Psoas muscle (tissue), 8 donors: ENCODE measurements around the gene PHF3. TPM values are rescaled to one million over a fixed set of nuclear protein-coding genes. Genes with fewer than 3 reads are reported as not detected.

Experiments used
- ATAC-seq, 4 donors: fragments of 200-7000 bp; cut with Tn5 transposase; one replicate each; pipeline ENCODE4 v1.9.1; 2020; ENCODE audit warnings: moderate library complexity in 3 of 4, mild to moderate bottlenecking in 2 of 4
- DNase-seq, 2 donors: peaks; one replicate each; pipeline ENCODE4 v3.0.0-alpha.2; 2020
- H3K27ac ChIP-seq: fragments of 200-600 bp; one replicate; pipeline ENCODE4 v1.8.0; 2022
- H3K27me3 ChIP-seq, 3 donors: fragments of 200-600 bp in 1 of 3; one replicate each; pipeline versions ENCODE4 v1.6.1 to v1.8.0; 2013 to 2022; ENCODE audit warnings: low read length in 2 of 3, mild to moderate bottlenecking in 2 of 3, moderate library complexity in 1 of 3; ENCODE audit not compliant: insufficient read depth in 3 of 3
- H3K36me3 ChIP-seq, 2 donors: fragments of 200-600 bp in 1 of 2; one replicate each; pipeline versions ENCODE4 v1.6.1 to v1.8.0; 2013 to 2022; ENCODE audit warnings: low read depth in 1 of 2, mild to moderate bottlenecking in 1 of 2, moderate library complexity in 1 of 2; ENCODE audit not compliant: insufficient read depth in 1 of 2
- H3K4me1 ChIP-seq: fragments of 200-600 bp; one replicate; pipeline ENCODE4 v1.8.0; 2022
- H3K4me3 ChIP-seq: fragments of 200-600 bp; one replicate; pipeline ENCODE4 v1.8.0; 2022; ENCODE audit warnings: mild to moderate bottlenecking
- H3K9me3 ChIP-seq: fragments of 200-600 bp; one replicate; pipeline ENCODE4 v1.8.0; 2022
- WGBS, 3 donors: extraction: QIAGEN DNeasy Blood & Tissue Kit; methylation state at CpG; one replicate each; pipeline versions ENCODE4 v1.1.6 to v1.1.7; 2013; 5-methylcytosine and 5-hydroxymethylcytosine counted together
- intact Hi-C, 2 donors: fragments of 100-400 bp; cut with DNase I; formaldehyde crosslinking; loops; one replicate each; pipeline versions ENCODE4 v1.11.0 to v1.14.2; 2022
- polyA plus RNA-seq, 3 donors: library from polyadenylated mRNA; stranded (reverse); fragments of 200-250 nt; gene quantifications; one replicate each; pipeline ENCODE4 v1.2.3, GENCODE V29; 2013
- total RNA-seq, 4 donors: library from RNA; stranded (reverse); fragmentation: NEBNext Ultra II Directional in 2 of 4; extraction: Animal tissue kit (Norgen Biotek cat#: 25700) in 2 of 4; gene quantifications; one replicate each; pipeline versions ENCODE4 v1.2.1 to v1.2.4, GENCODE V29; 2021 to 2023
- TF ChIP-seq, protein P1 (sequence below): fragments of 200-600 bp; IDR thresholded peaks from one replicate; pipeline ENCODE4 v1.8.0; 2022; ENCODE audit warnings: antibody characterized with exemption
- donor health status: healthy with polysubstance abuse.
- donor health status: DM: no; HTN: no; CAD: no; lungs with moderate emphysema.
- donor health status: Bipolar disorder and iron deficiency.
- donor health status: healthy.
- donor health status: DM: yes; HTN: yes; CAD: no.
- donor health status: DM: no; HTN: no; CAD: no.
- donor health status: DM: no; HTN: no; CAD: no.
- donor health status: DM: yes; HTN: yes; CAD: no.

Gene PHF3
- total and polyA plus RNA-seq, 7 donors = 4.9 to 38.6 (median 24.0) TPM

GRCh38 chr6:63673692-63674091 lies 38.1 kb downstream of the PHF3 start:
- H3K9me3 ChIP-seq = no peaks in the 10 kb centered on the region
- intact Hi-C loops = no loop called here
- no peak overlapping the region for H3K27ac ChIP-seq
- peaks cover 46% of the 10 kb centered on the region for H3K4me1 ChIP-seq
- TF ChIP-seq, protein P1, sequence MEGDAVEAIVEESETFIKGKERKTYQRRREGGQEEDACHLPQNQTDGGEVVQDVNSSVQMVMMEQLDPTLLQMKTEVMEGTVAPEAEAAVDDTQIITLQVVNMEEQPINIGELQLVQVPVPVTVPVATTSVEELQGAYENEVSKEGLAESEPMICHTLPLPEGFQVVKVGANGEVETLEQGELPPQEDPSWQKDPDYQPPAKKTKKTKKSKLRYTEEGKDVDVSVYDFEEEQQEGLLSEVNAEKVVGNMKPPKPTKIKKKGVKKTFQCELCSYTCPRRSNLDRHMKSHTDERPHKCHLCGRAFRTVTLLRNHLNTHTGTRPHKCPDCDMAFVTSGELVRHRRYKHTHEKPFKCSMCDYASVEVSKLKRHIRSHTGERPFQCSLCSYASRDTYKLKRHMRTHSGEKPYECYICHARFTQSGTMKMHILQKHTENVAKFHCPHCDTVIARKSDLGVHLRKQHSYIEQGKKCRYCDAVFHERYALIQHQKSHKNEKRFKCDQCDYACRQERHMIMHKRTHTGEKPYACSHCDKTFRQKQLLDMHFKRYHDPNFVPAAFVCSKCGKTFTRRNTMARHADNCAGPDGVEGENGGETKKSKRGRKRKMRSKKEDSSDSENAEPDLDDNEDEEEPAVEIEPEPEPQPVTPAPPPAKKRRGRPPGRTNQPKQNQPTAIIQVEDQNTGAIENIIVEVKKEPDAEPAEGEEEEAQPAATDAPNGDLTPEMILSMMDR = no peak
- no peak for ATAC-seq
- no peaks in the 10 kb centered on the region for H3K27me3 ChIP-seq
- H3K4me3 ChIP-seq = no peak overlapping the region
- 71 to 85% (median 85%) methylated on average over 2 of the region's 2 CpGs for WGBS, 3 donors
- no peak for DNase-seq
- no peaks in the 10 kb centered on the region for H3K36me3 ChIP-seq

DNA sequence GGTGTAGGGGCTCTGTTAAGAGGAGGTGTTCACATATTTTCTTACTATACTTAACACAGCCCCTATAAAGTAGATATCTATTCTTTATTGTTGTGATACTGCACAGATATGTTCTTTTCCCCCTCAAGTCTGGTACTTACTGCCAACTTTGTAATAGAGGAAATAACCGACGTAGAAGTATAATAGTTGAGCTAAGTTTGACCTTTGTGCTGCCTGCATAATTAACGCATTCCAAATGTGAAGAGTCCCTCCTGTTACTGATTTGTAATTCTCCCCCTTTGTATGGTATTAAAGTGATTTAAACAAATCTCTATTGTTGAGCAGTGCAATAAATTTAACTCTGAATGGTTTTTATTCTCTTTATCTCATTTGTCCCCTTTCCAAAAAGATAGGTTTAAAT lies 39.0 kb downstream of the PHF3 start:
- intact Hi-C loops = loop anchor here in 1 of 2 donors (5.0 kb wide), 1 partner anchor 32 kb away; no protein-coding TSS in a partner anchor
- 49 to 53% (median 52%) methylated on average over 3 of the region's 3 CpGs for WGBS, 3 donors
- H3K4me1 ChIP-seq = peaks cover 46% of the 10 kb centered on the region

GRCh38 chr6:63675138-63675537 lies 39.5 kb downstream of the PHF3 start:
- Histone ChIP-seq H3K27me3 (no peaks in the 10 kb centered on the region), H3K4me3 (no peak overlapping the region), H3K4me1 (peaks cover 46% of the 10 kb centered on the region), H3K27ac (no peak overlapping the region), H3K9me3 (no peaks in the 10 kb centered on the region), H3K36me3 (no peaks in the 10 kb centered on the region)
- TF ChIP-seq, protein P1 = no peak
- intact Hi-C loops = loop anchor here in 1 of 2 donors (5.0 kb wide), 1 partner anchor 33 kb away; no protein-coding TSS in a partner anchor
- no peak for DNase-seq
- no peak for ATAC-seq
- 82 to 96% (median 93%) methylated on average over 1 of the region's 1 CpG for WGBS, 3 donors

More for the DNA sequence above, 39.0 kb downstream of the PHF3 start:
- Histone ChIP-seq H3K27ac (no peak overlapping the region), H3K36me3 (no peaks in the 10 kb centered on the region), H3K9me3 (no peaks in the 10 kb centered on the region), H3K4me3 (no peak overlapping the region), H3K27me3 (no peaks in the 10 kb centered on the region)
- ATAC-seq (no peak), DNase-seq (no peak)
- TF ChIP-seq, protein P1 = no peak

DNA sequence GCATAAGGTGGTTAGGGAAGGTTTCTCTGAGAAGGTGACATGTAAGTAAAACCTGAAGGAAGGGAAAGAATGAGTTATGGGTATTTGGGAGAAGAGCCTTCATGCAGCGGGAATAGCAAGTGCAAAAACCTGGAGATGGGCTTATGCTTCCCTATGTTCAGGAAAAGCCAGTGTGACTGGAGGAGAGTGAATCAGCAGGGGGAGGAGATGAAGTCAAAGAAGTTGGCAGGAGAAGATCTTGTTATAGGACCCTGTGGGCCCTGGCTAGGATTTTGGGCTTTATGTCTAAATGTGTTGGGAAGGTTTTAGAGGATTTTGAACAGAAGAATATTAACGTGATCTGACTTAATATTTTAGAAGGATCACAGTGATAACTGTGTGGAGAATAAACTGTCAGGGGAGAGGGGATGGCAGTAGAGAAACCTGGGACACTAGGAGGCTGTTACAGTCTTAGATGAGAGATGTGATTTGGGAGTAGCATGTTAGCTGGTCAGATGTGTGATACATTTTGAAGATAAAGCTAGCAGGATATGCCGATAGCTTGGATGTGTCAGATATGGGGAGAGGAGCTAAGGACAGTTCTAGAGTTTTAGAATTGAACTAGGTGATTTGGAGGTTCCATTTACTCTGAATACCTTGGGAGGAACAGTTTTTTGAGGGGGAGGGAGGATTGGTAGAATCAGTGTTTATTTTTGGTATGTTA lies 41.0 kb downstream of the PHF3 start:
- Histone ChIP-seq H3K4me3 (no peak overlapping the region), H3K9me3 (no peaks in the 10 kb centered on the region), H3K4me1 (peaks cover 46% of the 10 kb centered on the region), H3K27me3 (no peaks in the 10 kb centered on the region), H3K27ac (peak overlapping the region; percentile 11), H3K36me3 (no peaks in the 10 kb centered on the region)
- TF ChIP-seq, protein P1 = no peak
- DNase-seq (no peak), ATAC-seq (no peak)
- intact Hi-C loops = loop anchor here in 1 of 2 donors (5.0 kb wide), 1 partner anchor 34 kb away; no protein-coding TSS in a partner anchor
- 86 to 88% (median 87%) methylated on average over 3 of the region's 3 CpGs for WGBS, 3 donors
